Epithelial cell of proximal tubule (primary cell): Measurements from ENCODE around the gene PLCH2. TPM values are rescaled to one million over a fixed set of nuclear protein-coding genes. Genes with fewer than 3 reads are reported as not detected.

Source experiments
- DNase-seq: peaks from one replicate; pipeline ENCODE4 v3.0.0-alpha.2; 2011; ENCODE audit warnings: low read depth
- H3K4me3 ChIP-seq: 2 replicates; pipeline ENCODE4 v1.5.1; 2011; ENCODE audit warnings: low read depth, mild to moderate bottlenecking, low read length
- CTCF ChIP-seq: conservative IDR thresholded peaks from 2 replicates; pipeline ENCODE4 v1.5.1; 2012; ENCODE audit warnings: low read depth, mild to moderate bottlenecking, low read length
- total RNA-seq: library from RNA; depleted of rRNA; stranded (reverse); fragments of >200 nt; gene quantifications from 2 replicates; pipeline ENCODE4 v1.2.3, GENCODE V29; 2015

The PLCH2 gene
- 0.07 and 0.12 TPM in 2 replicates for total RNA-seq

GRCh38 chr1:2476061-2476999 is at the start of gene PLCH2:
PLCH2 (plus strand) TSS chr1:2476289; CDS start chr1:2476589, 300 bp downstream.
- no peak for TF ChIP-seq CTCF
- no peak for DNase-seq
- H3K4me3 ChIP-seq = no peak within 1 kb of the TSS

- TF ChIP-seq CTCF = no peak
- H3K4me3 ChIP-seq = no peak overlapping the region
- no peak for DNase-seq
Observed at GRCh38 chr1:2426540-2426939, 49.5 kb upstream of the PLCH2 start.

- no peak for TF ChIP-seq CTCF
- DNase-seq = no peak
- H3K4me3 ChIP-seq = no peak overlapping the region
Observed at GRCh38 chr1:2427051-2427450, 49.0 kb upstream of the PLCH2 start.

- no peak for DNase-seq
- TF ChIP-seq CTCF = no peak
- no peak overlapping the region for H3K4me3 ChIP-seq
Observed at GRCh38 chr1:2427976-2428375, 48.1 kb upstream of the PLCH2 start.

- no peak overlapping the region for H3K4me3 ChIP-seq
- no peak for TF ChIP-seq CTCF
Observed at GRCh38 chr1:2428490-2428889, 47.6 kb upstream of the PLCH2 start.

GRCh38 chr1:2429780-2430591 is 46.1 kb upstream of the PLCH2 start:
- peak; percentile 47 for TF ChIP-seq CTCF
- no peak overlapping the region for H3K4me3 ChIP-seq
- DNase-seq = no peak

More at GRCh38 chr1:2428490-2428889, 47.6 kb upstream of the PLCH2 start:
- DNase-seq = no peak
